Liver (tissue), 9 donors: Measurements from ENCODE around the gene FGFR4. TPM values are rescaled to one million over a fixed set of nuclear protein-coding genes. Genes with fewer than 3 reads are reported as not detected.

Source experiments
- DNase-seq: peaks from one replicate; pipeline ENCODE4 v3.0.0-alpha.2; 2017; ENCODE audit warnings: low spot score
- H3K27ac ChIP-seq, 2 donors: one replicate each; pipeline ENCODE4 v1.7.0; 2013; ENCODE audit warnings: inconsistent platforms in 2 of 2, low read length in 2 of 2, control low read depth in 1 of 2, low read depth in 1 of 2, mild to moderate bottlenecking in 1 of 2
- H3K27me3 ChIP-seq, 4 donors: one replicate each; pipeline versions ENCODE4 v1.6.1 to v1.7.0; 2013; ENCODE audit warnings: low read length in 3 of 4, inconsistent platforms in 1 of 4, mild to moderate bottlenecking in 1 of 4, moderate library complexity in 1 of 4; ENCODE audit not compliant: control insufficient read depth in 4 of 4, insufficient read depth in 4 of 4
- H3K36me3 ChIP-seq, 4 donors: one replicate each; pipeline versions ENCODE4 v1.6.1 to v1.7.0; 2013; ENCODE audit warnings: low read length in 3 of 4, mild to moderate bottlenecking in 3 of 4, low read depth in 1 of 4, moderate library complexity in 1 of 4; ENCODE audit not compliant: control insufficient read depth in 4 of 4, insufficient read depth in 3 of 4
- H3K4me1 ChIP-seq, 4 donors: one replicate each; pipeline versions ENCODE4 v1.6.1 to v1.7.0; 2013; ENCODE audit warnings: low read length in 3 of 4, mild to moderate bottlenecking in 3 of 4, moderate library complexity in 1 of 4; ENCODE audit not compliant: control insufficient read depth in 4 of 4, insufficient read depth in 4 of 4
- H3K4me3 ChIP-seq, 3 donors: one replicate each; pipeline versions ENCODE4 v1.6.1 to v1.7.0; 2013; ENCODE audit warnings: low read length in 3 of 3, control low read depth in 1 of 3, low read depth in 1 of 3, mild to moderate bottlenecking in 1 of 3
- H3K9ac ChIP-seq, 2 donors: one replicate each; pipeline ENCODE4 v1.7.0; 2013; ENCODE audit warnings: low read length in 2 of 2, mild to moderate bottlenecking in 2 of 2, moderate library complexity in 2 of 2, control low read depth in 1 of 2, low read depth in 1 of 2
- H3K9me3 ChIP-seq, 4 donors: one replicate each; pipeline versions ENCODE4 v1.6.1 to v1.7.0; 2013; ENCODE audit warnings: low read length in 3 of 4; ENCODE audit not compliant: control insufficient read depth in 4 of 4
- FOXA1 ChIP-seq: IDR thresholded peaks from 2 replicates; pipeline ENCODE4 v1.6.1; 2016; ENCODE audit warnings: antibody characterized with exemption
- FOXA2 ChIP-seq: IDR thresholded peaks from 2 replicates; pipeline ENCODE4 v1.6.1; 2016; ENCODE audit warnings: antibody characterized with exemption
- GABPA ChIP-seq, 2 donors: IDR thresholded peaks in 1 of 2; conservative IDR thresholded peaks in 1 of 2; 2 replicates each; pipeline ENCODE4 v1.6.1; 2016; ENCODE audit warnings: antibody characterized with exemption in 2 of 2, mild to moderate bottlenecking in 1 of 2, moderate library complexity in 1 of 2
- HNF4A ChIP-seq, 2 donors: conservative IDR thresholded peaks; 2 replicates each; pipeline ENCODE4 v1.6.1; 2016; ENCODE audit warnings: antibody characterized with exemption in 2 of 2, mild to moderate bottlenecking in 2 of 2
- JUND ChIP-seq, 2 donors: IDR thresholded peaks; 2 replicates each; pipeline ENCODE4 v1.6.1; 2016; ENCODE audit warnings: antibody characterized with exemption in 2 of 2
- NR2F2 ChIP-seq: IDR thresholded peaks from 2 replicates; pipeline ENCODE4 v1.6.1; 2016; ENCODE audit warnings: antibody characterized with exemption
- RAD21 ChIP-seq, 2 donors: IDR thresholded peaks; 2 replicates each; pipeline ENCODE4 v1.6.1; 2016; ENCODE audit warnings: antibody characterized with exemption in 2 of 2, mild to moderate bottlenecking in 2 of 2
- RXRA ChIP-seq, 2 donors: IDR thresholded peaks; 2 replicates each; pipeline ENCODE4 v1.6.1; 2017 to 2018; ENCODE audit warnings: antibody characterized with exemption in 2 of 2, mild to moderate bottlenecking in 1 of 2
- SP1 ChIP-seq: IDR thresholded peaks from 2 replicates; pipeline ENCODE4 v1.6.1; 2018; ENCODE audit warnings: antibody characterized with exemption, mild to moderate bottlenecking
- YY1 ChIP-seq: IDR thresholded peaks from 2 replicates; pipeline ENCODE4 v1.6.1; 2016; ENCODE audit warnings: antibody characterized with exemption, mild to moderate bottlenecking
- WGBS: extraction: QIAGEN DNeasy Blood & Tissue Kit; methylation state at CpG from one replicate; pipeline ENCODE4 v1.1.7; 2013; 5-methylcytosine and 5-hydroxymethylcytosine counted together
- polyA plus RNA-seq, 2 donors: library from polyadenylated mRNA; stranded (reverse) in 1 of 2; unstranded in 1 of 2; fragments of 200-250 nt in 1 of 2; fragments of >200 nt in 1 of 2; fragmentation: Nextera tagmentation in 1 of 2; extraction: Ambion mirVana in 1 of 2; gene quantifications; one replicate each; pipeline versions ENCODE4 v1.2.1 to v1.2.3, GENCODE V29; 2013 to 2015
- total RNA-seq, 2 donors: library from RNA; depleted of rRNA; stranded (reverse); fragments of >200 nt; gene quantifications; one replicate each; pipeline ENCODE4 v1.2.3, GENCODE V29; 2014
- TF ChIP-seq, protein P1 (sequence below): IDR thresholded peaks from 2 replicates; pipeline ENCODE4 v1.6.1; 2016; ENCODE audit warnings: antibody characterized with exemption
- TF ChIP-seq, protein P2 (sequence below): IDR thresholded peaks from 2 replicates; pipeline ENCODE4 v1.6.1; 2016; ENCODE audit warnings: antibody characterized with exemption, mild to moderate bottlenecking
- TF ChIP-seq, protein P3 (sequence below): fragments of 150-350 bp; IDR thresholded peaks from 2 replicates; pipeline ENCODE4 v1.5.1; 2017; ENCODE audit warnings: improper control_type of control experiment, low read depth, low read length; ENCODE audit not compliant: missing input control
- TF ChIP-seq, protein P4 (sequence below): IDR thresholded peaks from 2 replicates; pipeline ENCODE4 v1.6.1; 2016; ENCODE audit warnings: antibody characterized with exemption
- TF ChIP-seq, protein P5 (sequence below): IDR thresholded peaks from 2 replicates; pipeline ENCODE4 v1.6.1; 2016; ENCODE audit warnings: antibody characterized with exemption
- donor health status: healthy.
- donor health status: healthy.
- donor health status: healthy.
- donor health status: healthy.
- donor health status: healthy.

Gene FGFR4
- total and polyA plus RNA-seq, 4 donors, result 42.3 to 72.6 (median 56.3) TPM

DNA sequence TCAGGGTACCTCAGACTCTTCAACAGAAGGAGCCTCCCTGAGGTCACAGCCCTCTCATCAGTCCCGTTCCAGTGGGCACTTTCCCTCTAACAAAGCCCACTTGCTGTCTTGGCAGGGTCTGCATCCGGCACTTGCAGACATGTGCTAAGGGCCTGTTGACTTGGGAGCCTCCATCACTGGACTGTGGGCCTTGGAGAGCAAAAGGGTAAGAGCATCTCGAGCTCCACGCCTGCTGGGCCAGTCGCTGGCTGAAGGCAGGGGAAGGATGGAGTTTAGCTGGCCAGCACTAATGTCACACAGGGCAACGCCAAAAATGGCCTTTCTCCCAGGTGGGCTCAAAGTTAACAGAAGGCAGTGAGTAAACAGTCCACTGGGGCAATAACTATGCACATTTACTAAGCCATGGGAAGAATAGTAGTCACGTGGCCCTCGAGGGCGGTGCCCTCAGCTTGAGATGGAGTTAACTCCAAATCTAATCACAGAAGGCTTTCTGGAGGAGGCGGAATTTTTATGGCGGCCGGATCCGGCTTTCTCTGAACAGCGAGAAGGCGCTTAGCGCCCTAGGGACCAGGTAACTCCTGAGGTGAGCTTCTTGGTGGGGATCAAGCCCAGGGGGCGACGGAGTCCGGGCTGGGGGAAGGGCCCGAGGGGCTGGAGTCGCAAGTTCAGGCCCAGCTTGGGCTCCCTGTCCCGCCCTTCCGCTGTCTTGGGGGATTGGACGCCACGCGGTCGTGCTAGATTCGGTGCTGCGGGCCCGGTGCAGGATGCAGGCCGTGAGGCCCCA is 44.8 kb downstream of the FGFR4 start:
- Histone ChIP-seq H3K27me3 (no peaks in the 10 kb centered on the region), H3K36me3 (peaks cover 0 to 6% (median 1%) of the 10 kb centered on the region in 4 donors), H3K9ac (no peak overlapping the region), H3K4me1 (peaks cover 11 to 22% (median 18%) of the 10 kb centered on the region in 4 donors), H3K27ac (no peak overlapping the region), H3K9me3 (no peaks in the 10 kb centered on the region), H3K4me3 (peak overlapping the region in 1 of 3 donors; percentile 97)
- peak; percentile 37 for DNase-seq
- TF ChIP-seq FOXA2, result no peak
- WGBS, result 83% methylated on average over 31 of the region's 31 CpGs

DNA sequence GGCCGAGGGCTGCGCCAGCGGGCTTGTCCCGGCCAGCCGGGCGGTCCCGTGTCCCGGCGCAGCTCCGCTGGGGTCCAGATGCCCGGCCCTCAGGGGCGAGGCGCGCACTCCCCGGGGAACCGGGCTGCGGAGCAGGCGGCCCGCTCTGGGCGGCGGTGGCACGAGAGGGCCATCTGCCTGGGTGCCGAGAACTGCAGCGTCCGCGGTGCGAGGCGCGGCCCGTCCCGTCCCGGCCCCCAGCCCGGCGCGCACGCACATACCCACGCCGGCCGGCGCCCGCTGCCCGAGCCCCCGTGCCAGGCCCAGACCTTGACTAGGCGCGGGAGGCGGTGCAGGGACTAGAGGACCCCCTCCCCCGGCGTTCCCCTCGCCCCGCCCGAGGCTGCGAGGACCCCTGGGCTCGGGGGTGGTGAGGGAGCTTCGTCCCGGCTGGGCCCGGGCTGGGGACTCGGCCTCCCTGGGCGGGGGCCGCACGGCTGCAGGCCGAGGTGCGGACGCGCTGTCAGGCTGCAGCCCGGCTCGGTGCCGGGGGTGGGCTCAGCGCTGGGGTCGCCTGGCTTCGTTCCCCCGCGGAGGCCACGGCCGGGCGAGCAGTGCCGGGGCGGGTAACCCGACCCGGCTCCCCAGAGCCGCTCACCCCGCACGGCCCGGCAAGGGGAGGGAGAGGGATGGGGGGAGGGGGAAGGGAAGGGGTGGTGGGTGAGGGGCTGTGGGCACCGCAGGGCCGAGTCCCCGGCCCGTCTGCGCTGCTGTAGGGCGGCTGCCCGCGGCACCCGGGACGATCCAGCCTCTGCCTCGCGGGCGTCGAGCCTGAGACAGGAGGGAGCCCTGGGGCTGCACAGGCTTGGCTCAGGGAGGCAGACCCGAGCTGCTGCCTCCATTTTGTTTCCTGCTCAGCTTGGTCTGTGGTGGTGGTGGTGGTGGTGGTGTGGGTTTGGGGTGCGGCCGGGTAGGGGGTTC is 45.7 kb downstream of the FGFR4 start:
- WGBS, result 34% methylated on average over 100 of the region's 100 CpGs
- peaks cover 14 to 29% (median 25%) of the 10 kb centered on the region in 4 donors for H3K4me1 ChIP-seq
- peak; percentile 55 for DNase-seq

More for the DNA sequence above, 45.7 kb downstream of the FGFR4 start:
- peaks cover 0 to 9% (median 1%) of the 10 kb centered on the region in 4 donors for H3K36me3 ChIP-seq
- H3K4me3 ChIP-seq, result peak overlapping the region; percentile 61 to 97 (median 70)
- TF ChIP-seq, protein P1, sequence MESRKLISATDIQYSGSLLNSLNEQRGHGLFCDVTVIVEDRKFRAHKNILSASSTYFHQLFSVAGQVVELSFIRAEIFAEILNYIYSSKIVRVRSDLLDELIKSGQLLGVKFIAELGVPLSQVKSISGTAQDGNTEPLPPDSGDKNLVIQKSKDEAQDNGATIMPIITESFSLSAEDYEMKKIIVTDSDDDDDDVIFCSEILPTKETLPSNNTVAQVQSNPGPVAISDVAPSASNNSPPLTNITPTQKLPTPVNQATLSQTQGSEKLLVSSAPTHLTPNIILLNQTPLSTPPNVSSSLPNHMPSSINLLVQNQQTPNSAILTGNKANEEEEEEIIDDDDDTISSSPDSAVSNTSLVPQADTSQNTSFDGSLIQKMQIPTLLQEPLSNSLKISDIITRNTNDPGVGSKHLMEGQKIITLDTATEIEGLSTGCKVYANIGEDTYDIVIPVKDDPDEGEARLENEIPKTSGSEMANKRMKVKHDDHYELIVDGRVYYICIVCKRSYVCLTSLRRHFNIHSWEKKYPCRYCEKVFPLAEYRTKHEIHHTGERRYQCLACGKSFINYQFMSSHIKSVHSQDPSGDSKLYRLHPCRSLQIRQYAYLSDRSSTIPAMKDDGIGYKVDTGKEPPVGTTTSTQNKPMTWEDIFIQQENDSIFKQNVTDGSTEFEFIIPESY, result no peak
- TF ChIP-seq, protein P2, sequence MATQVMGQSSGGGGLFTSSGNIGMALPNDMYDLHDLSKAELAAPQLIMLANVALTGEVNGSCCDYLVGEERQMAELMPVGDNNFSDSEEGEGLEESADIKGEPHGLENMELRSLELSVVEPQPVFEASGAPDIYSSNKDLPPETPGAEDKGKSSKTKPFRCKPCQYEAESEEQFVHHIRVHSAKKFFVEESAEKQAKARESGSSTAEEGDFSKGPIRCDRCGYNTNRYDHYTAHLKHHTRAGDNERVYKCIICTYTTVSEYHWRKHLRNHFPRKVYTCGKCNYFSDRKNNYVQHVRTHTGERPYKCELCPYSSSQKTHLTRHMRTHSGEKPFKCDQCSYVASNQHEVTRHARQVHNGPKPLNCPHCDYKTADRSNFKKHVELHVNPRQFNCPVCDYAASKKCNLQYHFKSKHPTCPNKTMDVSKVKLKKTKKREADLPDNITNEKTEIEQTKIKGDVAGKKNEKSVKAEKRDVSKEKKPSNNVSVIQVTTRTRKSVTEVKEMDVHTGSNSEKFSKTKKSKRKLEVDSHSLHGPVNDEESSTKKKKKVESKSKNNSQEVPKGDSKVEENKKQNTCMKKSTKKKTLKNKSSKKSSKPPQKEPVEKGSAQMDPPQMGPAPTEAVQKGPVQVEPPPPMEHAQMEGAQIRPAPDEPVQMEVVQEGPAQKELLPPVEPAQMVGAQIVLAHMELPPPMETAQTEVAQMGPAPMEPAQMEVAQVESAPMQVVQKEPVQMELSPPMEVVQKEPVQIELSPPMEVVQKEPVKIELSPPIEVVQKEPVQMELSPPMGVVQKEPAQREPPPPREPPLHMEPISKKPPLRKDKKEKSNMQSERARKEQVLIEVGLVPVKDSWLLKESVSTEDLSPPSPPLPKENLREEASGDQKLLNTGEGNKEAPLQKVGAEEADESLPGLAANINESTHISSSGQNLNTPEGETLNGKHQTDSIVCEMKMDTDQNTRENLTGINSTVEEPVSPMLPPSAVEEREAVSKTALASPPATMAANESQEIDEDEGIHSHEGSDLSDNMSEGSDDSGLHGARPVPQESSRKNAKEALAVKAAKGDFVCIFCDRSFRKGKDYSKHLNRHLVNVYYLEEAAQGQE, result no peak
- TF ChIP-seq NR2F2 (no peak), HNF4A (conservative IDR thresholded peaks at IDR 0.05) (no peak), RXRA (IDR thresholded peaks at IDR 0.05) (no peak), SP1 (no peak), RAD21 (IDR thresholded peaks at IDR 0.05) (no peak), JUND (IDR thresholded peaks at IDR 0.05) (no peak), YY1 (no peak), GABPA (IDR thresholded peaks at IDR 0.05 in 1 of 2, conservative IDR thresholded peaks at IDR 0.05 in 1 of 2) (no peak), FOXA1 (no peak)
- TF ChIP-seq, protein P3, sequence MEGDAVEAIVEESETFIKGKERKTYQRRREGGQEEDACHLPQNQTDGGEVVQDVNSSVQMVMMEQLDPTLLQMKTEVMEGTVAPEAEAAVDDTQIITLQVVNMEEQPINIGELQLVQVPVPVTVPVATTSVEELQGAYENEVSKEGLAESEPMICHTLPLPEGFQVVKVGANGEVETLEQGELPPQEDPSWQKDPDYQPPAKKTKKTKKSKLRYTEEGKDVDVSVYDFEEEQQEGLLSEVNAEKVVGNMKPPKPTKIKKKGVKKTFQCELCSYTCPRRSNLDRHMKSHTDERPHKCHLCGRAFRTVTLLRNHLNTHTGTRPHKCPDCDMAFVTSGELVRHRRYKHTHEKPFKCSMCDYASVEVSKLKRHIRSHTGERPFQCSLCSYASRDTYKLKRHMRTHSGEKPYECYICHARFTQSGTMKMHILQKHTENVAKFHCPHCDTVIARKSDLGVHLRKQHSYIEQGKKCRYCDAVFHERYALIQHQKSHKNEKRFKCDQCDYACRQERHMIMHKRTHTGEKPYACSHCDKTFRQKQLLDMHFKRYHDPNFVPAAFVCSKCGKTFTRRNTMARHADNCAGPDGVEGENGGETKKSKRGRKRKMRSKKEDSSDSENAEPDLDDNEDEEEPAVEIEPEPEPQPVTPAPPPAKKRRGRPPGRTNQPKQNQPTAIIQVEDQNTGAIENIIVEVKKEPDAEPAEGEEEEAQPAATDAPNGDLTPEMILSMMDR, result no peak
- TF ChIP-seq, protein P4, sequence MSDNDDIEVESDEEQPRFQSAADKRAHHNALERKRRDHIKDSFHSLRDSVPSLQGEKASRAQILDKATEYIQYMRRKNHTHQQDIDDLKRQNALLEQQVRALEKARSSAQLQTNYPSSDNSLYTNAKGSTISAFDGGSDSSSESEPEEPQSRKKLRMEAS, result no peak
- TF ChIP-seq, protein P5, sequence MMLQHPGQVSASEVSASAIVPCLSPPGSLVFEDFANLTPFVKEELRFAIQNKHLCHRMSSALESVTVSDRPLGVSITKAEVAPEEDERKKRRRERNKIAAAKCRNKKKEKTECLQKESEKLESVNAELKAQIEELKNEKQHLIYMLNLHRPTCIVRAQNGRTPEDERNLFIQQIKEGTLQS, result no peak
- peak overlapping the region; percentile 91 for H3K27ac ChIP-seq
- peak overlapping the region; percentile 43 to 64 for H3K9ac ChIP-seq
- no peaks in the 10 kb centered on the region for H3K9me3 ChIP-seq
- H3K27me3 ChIP-seq, result no peaks in the 10 kb centered on the region
